ENCODE data around the gene FMO2. TPM values are rescaled to one million over a fixed set of nuclear protein-coding genes. Genes with fewer than 3 reads are reported as not detected.

FMO2 gene
- total and polyA plus RNA-seq, 10 donors = 0.26 to 4.6 (median 1.2) TPM; not detected in 1

DNA sequence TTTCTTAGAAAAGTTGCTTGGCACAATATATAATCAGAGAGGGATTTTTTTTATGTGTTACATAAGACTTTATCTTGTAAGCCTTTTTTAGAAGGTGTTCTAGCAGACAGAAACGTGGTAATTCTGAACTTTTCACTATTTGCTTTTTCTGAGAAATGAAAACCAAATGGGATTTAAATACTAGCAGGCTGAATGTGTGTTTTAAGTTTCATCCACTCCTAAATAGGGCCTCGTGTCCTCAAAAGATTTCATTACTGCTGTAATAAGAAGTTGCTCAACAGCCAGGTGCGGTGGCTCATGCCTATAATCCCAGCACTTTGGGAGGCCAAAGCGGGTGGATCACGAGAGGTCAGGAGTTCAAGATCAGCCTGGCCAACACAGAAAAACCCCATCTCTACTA, 44.7 kb upstream of the FMO2 start:
- Histone ChIP-seq H3K4me3 (no peak overlapping the region), H3K27ac (peak overlapping the region in 5 of 8 donors; percentile 23 to 78 (median 69)), H3K27me3 (replicated peaks in 1 of 7) (no peaks in the 10 kb centered on the region), H3K4me1 (peaks cover 0 to 6% (median 0%) of the 10 kb centered on the region in 6 donors), H3K9me3 (no peaks in the 10 kb centered on the region), H3K36me3 (no peaks in the 10 kb centered on the region)
- intact Hi-C loops (cut with DNase I; ENCODE audit: low total_unique reads) = no loop called here
- WGBS, 5 donors = 77 to 89% (median 80%) methylated on average over 5 of the region's 5 CpGs
- TF ChIP-seq POLR2A (IDR thresholded peaks at IDR 0.05) = no peak
- TF ChIP-seq POLR2AphosphoS5 (IDR thresholded peaks at IDR 0.05) = no peak
- TF ChIP-seq, protein P1, sequence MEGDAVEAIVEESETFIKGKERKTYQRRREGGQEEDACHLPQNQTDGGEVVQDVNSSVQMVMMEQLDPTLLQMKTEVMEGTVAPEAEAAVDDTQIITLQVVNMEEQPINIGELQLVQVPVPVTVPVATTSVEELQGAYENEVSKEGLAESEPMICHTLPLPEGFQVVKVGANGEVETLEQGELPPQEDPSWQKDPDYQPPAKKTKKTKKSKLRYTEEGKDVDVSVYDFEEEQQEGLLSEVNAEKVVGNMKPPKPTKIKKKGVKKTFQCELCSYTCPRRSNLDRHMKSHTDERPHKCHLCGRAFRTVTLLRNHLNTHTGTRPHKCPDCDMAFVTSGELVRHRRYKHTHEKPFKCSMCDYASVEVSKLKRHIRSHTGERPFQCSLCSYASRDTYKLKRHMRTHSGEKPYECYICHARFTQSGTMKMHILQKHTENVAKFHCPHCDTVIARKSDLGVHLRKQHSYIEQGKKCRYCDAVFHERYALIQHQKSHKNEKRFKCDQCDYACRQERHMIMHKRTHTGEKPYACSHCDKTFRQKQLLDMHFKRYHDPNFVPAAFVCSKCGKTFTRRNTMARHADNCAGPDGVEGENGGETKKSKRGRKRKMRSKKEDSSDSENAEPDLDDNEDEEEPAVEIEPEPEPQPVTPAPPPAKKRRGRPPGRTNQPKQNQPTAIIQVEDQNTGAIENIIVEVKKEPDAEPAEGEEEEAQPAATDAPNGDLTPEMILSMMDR (IDR thresholded peaks at IDR 0.05 in 8 of 11, conservative IDR thresholded peaks at IDR 0.05 in 3 of 11) = no peak
- DNase-seq = no peak

DNA sequence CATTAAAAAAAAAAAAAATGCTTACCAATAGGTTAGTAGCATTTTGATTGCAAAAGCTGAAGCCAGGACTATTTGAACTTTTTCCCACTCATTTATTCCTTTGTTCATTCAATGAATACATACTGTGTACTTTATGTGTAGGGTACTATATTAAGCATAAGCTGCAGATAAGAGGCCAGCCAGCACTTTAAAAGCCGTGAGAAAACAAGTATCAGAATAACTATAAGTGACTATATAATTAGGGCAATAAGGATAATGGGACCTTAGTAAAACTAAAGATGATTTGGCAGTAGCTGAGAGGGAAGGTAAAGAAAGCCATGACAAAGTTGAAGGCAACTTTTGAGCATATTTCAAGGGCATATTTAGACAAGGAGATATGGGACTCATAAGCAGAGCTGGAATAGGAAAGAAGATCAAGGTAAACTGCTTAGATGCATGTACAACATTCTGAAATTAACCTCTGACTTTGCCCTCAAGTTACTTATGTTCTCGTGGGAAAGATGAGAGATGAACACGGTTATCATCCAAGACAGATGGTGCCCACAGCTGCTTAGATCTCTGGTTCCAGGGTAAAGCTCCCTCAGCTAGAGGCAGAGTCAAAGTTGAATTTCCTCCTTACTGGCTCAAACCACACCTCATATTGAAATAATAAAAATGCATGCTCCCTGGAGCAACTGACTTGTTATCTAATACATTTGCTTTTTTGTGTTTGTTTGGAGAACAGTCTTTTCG, 44.0 kb upstream of the FMO2 start:
- H3K27ac ChIP-seq = peak overlapping the region in 7 of 8 donors; percentile 23 to 78 (median 69)
- no peak for DNase-seq
- H3K4me3 ChIP-seq = no peak overlapping the region
- no peaks in the 10 kb centered on the region for H3K36me3 ChIP-seq
- no peaks in the 10 kb centered on the region for H3K27me3 ChIP-seq (replicated peaks in 1 of 7)
- H3K4me1 ChIP-seq = peaks cover 0 to 6% (median 0%) of the 10 kb centered on the region in 6 donors
- WGBS, 5 donors = 61 to 74% (median 69%) methylated on average over 4 of the region's 4 CpGs
- intact Hi-C loops (cut with DNase I; ENCODE audit: low total_unique reads) = no loop called here
- TF ChIP-seq, protein P1 (IDR thresholded peaks at IDR 0.05 in 8 of 11, conservative IDR thresholded peaks at IDR 0.05 in 3 of 11) = no peak
- TF ChIP-seq POLR2AphosphoS5 (IDR thresholded peaks at IDR 0.05) (no peak), POLR2A (IDR thresholded peaks at IDR 0.05) (no peak)
- H3K9me3 ChIP-seq = no peaks in the 10 kb centered on the region

DNA sequence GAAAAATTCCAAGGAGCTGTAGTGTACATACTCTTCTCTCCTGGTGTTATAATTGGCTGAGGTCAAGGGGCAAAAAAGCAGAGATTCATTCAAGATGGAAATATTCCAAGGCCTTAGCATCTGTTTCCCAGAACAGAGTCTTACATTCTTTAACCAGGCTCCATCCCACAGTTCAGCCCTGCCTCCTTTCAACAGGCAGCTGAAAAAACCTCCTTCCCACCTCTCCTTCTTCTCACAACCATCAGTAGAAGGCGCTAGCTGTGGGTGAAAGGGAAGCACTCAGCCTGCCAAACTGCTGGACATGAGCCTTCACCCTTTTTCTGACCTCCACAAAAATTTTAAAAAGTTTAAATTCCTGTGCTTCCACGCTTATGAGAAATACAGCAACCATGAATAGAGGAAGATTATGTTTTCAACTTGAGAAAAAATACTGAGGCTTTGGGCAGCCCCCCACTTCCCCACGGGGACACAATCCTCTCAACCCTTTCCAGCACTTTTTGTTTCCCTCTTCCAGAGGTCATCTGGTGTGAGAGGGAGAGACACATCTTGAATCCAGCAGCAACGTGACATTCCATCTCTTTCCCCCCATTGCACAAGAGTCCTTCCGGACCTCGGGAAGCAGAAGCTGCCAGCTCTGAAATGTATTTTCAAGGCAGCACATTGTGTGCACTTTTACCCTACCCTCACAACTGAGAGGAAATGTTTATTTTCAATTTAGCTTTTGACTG, 43.2 kb upstream of the FMO2 start:
- no peak for DNase-seq
- Histone ChIP-seq H3K4me1 (peaks cover 0 to 6% (median 0%) of the 10 kb centered on the region in 6 donors), H3K4me3 (no peak overlapping the region), H3K27me3 (replicated peaks in 1 of 7) (no peaks in the 10 kb centered on the region), H3K9me3 (no peaks in the 10 kb centered on the region), H3K36me3 (no peaks in the 10 kb centered on the region), H3K27ac (peak overlapping the region in 7 of 8 donors; percentile 64 to 78 (median 69))
- 19 to 47% (median 22%) methylated on average over 6 of the region's 6 CpGs for WGBS, 5 donors
- intact Hi-C loops (cut with DNase I; ENCODE audit: low total_unique reads) = no loop called here
- no peak for TF ChIP-seq POLR2A (IDR thresholded peaks at IDR 0.05)
- TF ChIP-seq POLR2AphosphoS5 (IDR thresholded peaks at IDR 0.05) = peak in 1 of 3 donors; percentile 67

DNA sequence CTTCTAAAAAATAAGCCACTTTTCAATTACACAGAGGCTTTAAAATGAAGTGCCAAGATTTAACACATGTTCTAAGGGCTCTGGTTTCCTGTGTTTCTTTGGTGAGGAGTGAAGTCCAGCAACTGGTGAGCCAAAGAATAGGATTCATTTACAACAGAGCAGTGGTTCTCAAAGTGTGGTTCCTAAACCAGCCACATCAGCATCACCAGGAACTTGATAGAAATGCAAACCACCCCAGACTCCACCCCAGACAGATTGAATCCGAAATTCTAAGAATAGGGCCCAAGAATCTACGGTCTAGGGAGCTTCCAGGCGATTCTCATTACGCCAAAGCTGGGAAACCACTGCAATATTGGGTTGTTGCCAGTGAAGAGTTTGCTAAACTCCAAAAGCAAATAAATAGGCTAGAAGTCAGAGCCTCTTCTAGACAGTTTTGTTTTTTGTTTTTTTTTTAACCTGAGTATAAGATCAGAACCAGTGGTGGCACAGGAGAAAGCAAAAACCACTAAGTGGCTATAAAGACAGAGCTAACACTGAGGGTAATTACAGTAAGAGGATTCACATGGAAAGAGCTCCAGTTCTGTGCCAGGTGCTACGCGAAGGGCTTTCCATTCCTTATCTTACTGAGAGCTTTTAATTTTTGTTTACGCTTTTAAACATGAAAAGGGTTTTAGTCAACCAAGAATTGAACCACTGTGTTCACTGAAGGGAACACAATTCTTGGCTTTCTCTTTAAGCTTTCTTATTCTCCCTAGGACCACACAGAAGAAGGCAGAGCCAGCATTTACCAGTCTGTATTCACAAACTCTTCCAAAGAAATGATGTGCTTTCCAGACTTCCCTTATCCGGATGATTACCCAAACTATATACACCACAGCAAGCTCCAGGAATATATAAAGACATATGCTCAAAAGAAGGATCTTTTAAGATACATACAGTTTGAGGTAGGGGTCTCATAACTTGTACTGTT, 42.4 kb upstream of the FMO2 start:
- H3K27me3 ChIP-seq (replicated peaks in 1 of 7) = no peaks in the 10 kb centered on the region
- peak overlapping the region in 7 of 8 donors; percentile 64 to 78 (median 69) for H3K27ac ChIP-seq
- DNase-seq = no peak
- intact Hi-C loops (cut with DNase I; ENCODE audit: low total_unique reads) = no loop called here
- 69 to 78% (median 73%) methylated on average over 8 of the region's 8 CpGs for WGBS, 5 donors
- H3K9me3 ChIP-seq = no peaks in the 10 kb centered on the region
- H3K36me3 ChIP-seq = no peaks in the 10 kb centered on the region
- H3K4me1 ChIP-seq = peaks cover 0 to 6% (median 0%) of the 10 kb centered on the region in 6 donors
- no peak for TF ChIP-seq POLR2A (IDR thresholded peaks at IDR 0.05)
- TF ChIP-seq, protein P1 (IDR thresholded peaks at IDR 0.05 in 8 of 11, conservative IDR thresholded peaks at IDR 0.05 in 3 of 11) = no peak
- TF ChIP-seq POLR2AphosphoS5 (IDR thresholded peaks at IDR 0.05) = no peak
- H3K4me3 ChIP-seq = no peak overlapping the region

All from spleen (tissue), 11 donors.